HG03520 (cell line): Measurements from ENCODE around the gene RELN.

Experiments
- ATAC-seq: cut with Tn5 transposase; IDR thresholded peaks from one replicate; pipeline ENCODE4 v1.9.1; 2021; ENCODE audit warnings: mild to moderate bottlenecking, moderate library complexity; ENCODE audit not compliant: unreplicated experiment

Gene RELN

DNA sequence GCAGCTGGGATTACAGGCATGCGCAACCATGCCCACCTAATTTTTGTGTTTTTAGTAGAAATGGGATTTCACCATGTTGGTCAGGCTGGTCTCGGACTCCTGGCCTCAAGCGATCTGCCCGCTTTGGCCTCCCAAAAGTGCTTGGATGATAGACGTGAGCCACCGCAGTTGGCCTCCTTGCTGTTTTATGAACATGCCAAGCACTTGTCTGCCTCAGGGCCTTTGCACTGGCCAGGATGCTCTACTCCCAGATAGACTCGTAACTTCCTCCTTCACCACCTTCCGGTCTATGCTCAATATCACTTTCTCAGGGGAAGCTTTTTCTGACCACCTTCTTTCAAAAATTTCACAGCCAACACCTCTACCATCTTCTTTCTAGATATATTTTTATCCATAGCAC, 549.8 kb downstream of the RELN start:
- ATAC-seq: no peak

DNA sequence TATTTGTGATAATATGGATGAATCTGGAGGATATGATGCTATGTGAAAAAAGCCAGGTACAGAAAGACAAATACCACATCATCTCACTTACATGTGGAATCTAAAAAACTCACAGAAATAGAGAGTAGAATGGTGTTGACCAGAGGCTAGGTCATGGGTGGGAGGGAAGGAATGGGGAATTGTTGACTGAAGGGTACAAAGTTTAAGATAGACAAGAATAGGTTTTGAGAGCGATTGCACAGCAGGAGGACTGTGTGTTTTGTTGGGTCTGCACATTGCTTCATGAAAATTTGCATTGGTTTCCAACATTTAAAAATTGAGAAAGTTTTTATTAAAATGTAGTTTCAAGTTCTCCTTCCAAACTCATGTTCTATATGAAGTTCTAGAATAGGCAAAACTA, 551.8 kb downstream of the RELN start:
- no peak for ATAC-seq

GRCh38 chr7:103432712-103433111, 556.7 kb downstream of the RELN start:
- ATAC-seq: no peak

DNA sequence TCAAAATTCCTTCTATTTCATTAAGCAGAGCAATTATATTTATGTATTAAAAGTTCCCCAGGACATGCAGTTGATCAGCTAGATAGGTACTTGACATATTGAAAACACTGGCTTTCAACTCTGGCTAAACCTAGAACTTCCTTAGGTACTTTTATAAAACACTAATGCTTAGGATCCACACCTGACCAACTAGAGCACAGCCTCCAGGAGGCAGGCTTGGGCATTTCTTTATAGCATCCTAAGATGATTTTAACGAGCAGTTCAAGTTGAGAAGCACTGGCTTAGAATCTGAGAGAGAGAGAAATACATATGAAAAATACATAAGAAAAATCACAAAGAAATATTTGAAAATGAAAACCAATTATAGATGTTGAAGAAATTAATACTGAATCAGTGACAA, 564.3 kb downstream of the RELN start:
- ATAC-seq: no peak

DNA sequence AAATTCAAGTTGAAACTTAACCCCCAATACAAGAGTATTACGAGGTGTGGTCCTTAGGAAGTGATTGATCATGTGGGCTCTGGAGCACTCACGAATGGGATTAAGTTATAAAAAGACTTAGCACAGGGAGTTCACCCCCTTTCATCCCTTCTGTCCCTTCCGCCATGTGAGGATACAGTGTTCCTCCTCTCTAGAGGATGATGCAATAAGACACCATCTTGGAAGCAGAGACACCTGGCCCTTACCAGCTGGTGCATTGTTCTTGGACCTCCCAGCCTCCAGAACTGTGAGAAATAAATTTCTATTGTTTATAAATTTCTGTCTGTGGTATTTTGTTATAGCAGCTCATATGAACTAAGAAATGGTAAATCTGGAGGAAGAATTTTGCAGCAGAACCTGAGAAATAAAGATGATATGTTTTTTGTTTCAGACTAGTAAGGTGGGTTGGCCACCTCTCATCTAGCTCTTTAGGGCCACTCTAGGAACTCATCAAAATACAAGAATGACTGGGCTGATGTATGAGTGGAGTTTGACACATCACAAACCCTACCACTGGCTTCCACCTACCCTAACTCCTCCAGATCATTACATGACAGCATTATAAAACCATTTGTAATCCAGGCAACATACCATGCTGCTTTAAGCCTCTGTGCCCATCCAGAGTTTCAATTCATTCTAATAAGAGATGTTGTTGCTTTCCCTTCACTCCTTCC, 565.8 kb downstream of the RELN start:
- no peak for ATAC-seq
